IMR-90 (cell line): ENCODE data around the gene SLC22A31. TPM values are rescaled to one million over a fixed set of nuclear protein-coding genes. Genes with fewer than 3 reads are reported as not detected.

Experiments used
- SMC3 ChIP-seq: fragments of 150-350 bp; IDR thresholded peaks from 2 replicates; pipeline ENCODE4 v1.6.1; 2016; ENCODE audit warnings: low read depth, mild to moderate bottlenecking, antibody characterized with exemption, low read length, moderate library complexity
- polyA plus RNA-seq, 3 experiments: library from polyadenylated mRNA; depleted of rRNA; stranded (reverse); fragments of >200 nt; gene quantifications; 2 replicates each; pipeline ENCODE4 v1.2.3, GENCODE V29; 2012; ENCODE audit warnings: low replicate concordance in 1 of 3
- total RNA-seq: library from RNA; depleted of rRNA; stranded (reverse); fragments of >200 nt; gene quantifications from 2 replicates; pipeline ENCODE4 v1.2.3, GENCODE V29; 2012
- TF ChIP-seq, protein P1 (sequence below): fragments of 150-350 bp; IDR thresholded peaks from 2 replicates; pipeline ENCODE4 v1.6.1; 2016; ENCODE audit warnings: low read depth, mild to moderate bottlenecking, low read length, moderate library complexity, borderline replicate concordance

SLC22A31 gene
- total and polyA plus RNA-seq, 2 of the 4 experiments (the other 2 are of a cell fraction), result 0.18 to 5.5 TPM

DNA sequence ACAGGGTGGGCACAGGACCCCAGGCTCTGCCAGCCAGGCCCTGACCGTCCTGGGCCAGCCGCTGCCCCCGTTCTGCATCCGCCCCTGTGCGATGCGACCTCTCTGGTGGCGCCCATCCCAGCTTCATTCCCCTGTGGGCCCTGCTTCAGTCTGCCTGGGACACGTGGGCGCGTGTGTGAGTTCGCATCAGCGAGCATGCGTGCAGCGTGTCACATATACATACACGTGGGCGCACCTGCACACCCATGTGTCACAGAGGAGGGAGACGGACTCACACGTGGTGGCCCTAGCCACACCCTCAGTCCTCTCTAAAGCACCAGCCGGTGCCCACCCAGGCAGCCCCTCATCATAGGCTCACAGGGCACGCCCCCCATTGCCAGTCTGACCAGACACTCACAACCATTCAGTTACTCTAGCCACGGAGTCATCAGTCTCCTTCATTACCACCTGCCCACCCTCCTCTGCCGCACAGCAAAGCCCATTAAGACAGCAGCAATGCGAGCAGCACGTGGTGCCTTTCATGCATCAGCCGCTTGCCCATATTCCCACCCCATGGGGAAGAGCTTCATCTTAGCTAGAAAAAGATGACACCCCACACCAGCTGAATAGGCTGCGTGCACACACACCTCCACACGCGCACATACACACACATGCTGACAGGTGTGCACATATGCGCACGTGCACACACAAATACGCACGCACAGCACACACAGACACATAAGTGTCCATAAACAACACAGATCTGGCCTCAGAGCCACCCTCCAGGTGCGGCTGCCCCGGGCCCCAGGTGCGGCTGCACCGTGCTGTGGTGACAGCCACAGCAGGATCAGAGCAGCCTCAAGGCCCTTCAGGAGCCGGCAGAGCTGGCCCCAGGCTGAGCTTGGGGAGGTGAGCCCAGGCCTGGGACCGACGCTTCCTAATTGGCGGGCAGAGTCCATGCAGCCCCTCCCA lies 38.3 kb downstream of the SLC22A31 start (continued):
- TF ChIP-seq, protein P1, sequence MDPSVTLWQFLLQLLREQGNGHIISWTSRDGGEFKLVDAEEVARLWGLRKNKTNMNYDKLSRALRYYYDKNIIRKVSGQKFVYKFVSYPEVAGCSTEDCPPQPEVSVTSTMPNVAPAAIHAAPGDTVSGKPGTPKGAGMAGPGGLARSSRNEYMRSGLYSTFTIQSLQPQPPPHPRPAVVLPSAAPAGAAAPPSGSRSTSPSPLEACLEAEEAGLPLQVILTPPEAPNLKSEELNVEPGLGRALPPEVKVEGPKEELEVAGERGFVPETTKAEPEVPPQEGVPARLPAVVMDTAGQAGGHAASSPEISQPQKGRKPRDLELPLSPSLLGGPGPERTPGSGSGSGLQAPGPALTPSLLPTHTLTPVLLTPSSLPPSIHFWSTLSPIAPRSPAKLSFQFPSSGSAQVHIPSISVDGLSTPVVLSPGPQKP, result no peak
- TF ChIP-seq SMC3, result no peak
